HepG2 (cell line): ENCODE data around the gene SCAPER. TPM values are rescaled to one million over a fixed set of nuclear protein-coding genes. Genes with fewer than 3 reads are reported as not detected.
A peak's percentile ranks its signal among the peaks of the same experiment; 100 is the strongest.

Experiments used
- ARID2 ChIP-seq: sonication (generic); formaldehyde crosslinking; IDR thresholded peaks from 2 replicates; pipeline ENCODE4 v1.8.1; 2022; ENCODE audit warnings: mild to moderate bottlenecking, missing genetic modification reagents, borderline replicate concordance
- CAMTA2 ChIP-seq: sonication (generic); formaldehyde crosslinking; IDR thresholded peaks from 2 replicates; pipeline ENCODE4 v1.4.0; 2020; ENCODE audit warnings: mild to moderate bottlenecking, missing genetic modification reagents, borderline replicate concordance
- CHD4 ChIP-seq: fragments of 200-600 bp; sonication (generic); IDR thresholded peaks from 2 replicates; pipeline ENCODE4 v1.7.0; 2017; ENCODE audit warnings: mild to moderate bottlenecking, low read length, borderline replicate concordance
- HOXA9 ChIP-seq: sonication (generic); formaldehyde crosslinking; IDR thresholded peaks from 2 replicates; pipeline ENCODE4 v1.8.1; 2022; ENCODE audit warnings: missing genetic modification reagents, mild to moderate bottlenecking, moderate library complexity, borderline replicate concordance
- KLF11 ChIP-seq: IDR thresholded peaks from 2 replicates; pipeline ENCODE4 v1.6.1; 2016; ENCODE audit warnings: missing compliant biosample characterization
- MED13 ChIP-seq: sonication (generic); formaldehyde crosslinking; IDR thresholded peaks from 2 replicates; pipeline ENCODE4 v1.5.0; 2020; ENCODE audit warnings: missing genetic modification reagents
- MLLT10 ChIP-seq: sonication (generic); formaldehyde crosslinking; IDR thresholded peaks from 2 replicates; pipeline ENCODE4 v1.4.0; 2020; ENCODE audit warnings: missing genetic modification reagents
- SRF ChIP-seq: IDR thresholded peaks from 2 replicates; pipeline ENCODE4 v1.6.1; 2011; ENCODE audit warnings: mild to moderate bottlenecking, low read depth, low read length, moderate library complexity
- ZBTB38 ChIP-seq: sonication (generic); formaldehyde crosslinking; IDR thresholded peaks from 2 replicates; pipeline ENCODE4 v1.5.1; 2020; ENCODE audit warnings: mild to moderate bottlenecking, missing genetic modification reagents
- ZFAT ChIP-seq: sonication (generic); formaldehyde crosslinking; conservative IDR thresholded peaks from 2 replicates; pipeline ENCODE4 v1.8.1; 2023; ENCODE audit warnings: missing genetic modification reagents, inconsistent platforms
- ZFP36 ChIP-seq: fragments of 150-350 bp; IDR thresholded peaks from 2 replicates; pipeline ENCODE4 v1.6.1; 2018; ENCODE audit warnings: borderline replicate concordance, low read length, low read depth; ENCODE audit not compliant: partially characterized antibody
- ZHX1 ChIP-seq: sonication (generic); formaldehyde crosslinking; IDR thresholded peaks from 2 replicates; pipeline ENCODE4 v1.8.1; 2022; ENCODE audit warnings: low read depth, mild to moderate bottlenecking, missing genetic modification reagents
- ZHX2 ChIP-seq, 2 experiments: sonication (generic) in 1 of 2; formaldehyde crosslinking in 1 of 2; IDR thresholded peaks; 2 replicates each; pipeline versions ENCODE4 v1.6.1 to v1.9.0; 2014 to 2022; ENCODE audit warnings: antibody characterized with exemption in 1 of 2, borderline replicate concordance in 1 of 2, inconsistent platforms in 1 of 2, low read depth in 1 of 2, missing genetic modification reagents in 1 of 2
- ZKSCAN8 ChIP-seq: IDR thresholded peaks from 2 replicates; pipeline ENCODE4 v1.6.1; 2016; ENCODE audit warnings: borderline replicate concordance, missing genetic modification reagents, missing compliant biosample characterization
- ZNF17 ChIP-seq: sonication (generic); formaldehyde crosslinking; IDR thresholded peaks from 2 replicates; pipeline ENCODE4 v1.5.0; 2020; ENCODE audit warnings: mild to moderate bottlenecking, missing genetic modification reagents
- ZNF230 ChIP-seq: sonication (generic); formaldehyde crosslinking; IDR thresholded peaks from 2 replicates; pipeline ENCODE4 v1.4.0; 2020; ENCODE audit warnings: mild to moderate bottlenecking, missing genetic modification reagents
- ZNF296 ChIP-seq: sonication (generic); formaldehyde crosslinking; conservative IDR thresholded peaks from 2 replicates; pipeline ENCODE4 v1.5.0; 2020; ENCODE audit warnings: mild to moderate bottlenecking, missing genetic modification reagents
- ZNF549 ChIP-seq: sonication (generic); formaldehyde crosslinking; IDR thresholded peaks from 2 replicates; pipeline ENCODE4 v1.5.0; 2020; ENCODE audit warnings: missing genetic modification reagents
- ZNF691 ChIP-seq: sonication (generic); formaldehyde crosslinking; IDR thresholded peaks from 2 replicates; pipeline ENCODE4 v1.4.0; 2020; ENCODE audit warnings: missing genetic modification reagents, low read depth, mild to moderate bottlenecking, borderline replicate concordance
- polyA plus RNA-seq, 8 experiments: library from polyadenylated mRNA; depleted of rRNA in 3 of 8; stranded (reverse) in 7 of 8; unstranded in 1 of 8; fragments of >200 nt; fragmentation: Illumina TruSeq in 4 of 8; extraction: Trizol in 4 of 8; gene quantifications; 2 replicates each; pipeline versions ENCODE4 v1.2.1 to v1.2.3, GENCODE V29; 2011 to 2016; ENCODE audit warnings: low read depth in 4 of 8, missing spikeins in 1 of 8, mixed read lengths in 1 of 8; ENCODE audit not compliant: insufficient read depth in 1 of 8
- total RNA-seq, 5 experiments: library from RNA; depleted of rRNA; stranded (reverse); fragments of >200 nt; fragmentation: Illumina TruSeq; extraction: Trizol; gene quantifications; 2 replicates each; pipeline ENCODE4 v1.2.3, GENCODE V29; 2016; ENCODE audit warnings: low read depth in 1 of 5

The SCAPER gene
- total and polyA plus RNA-seq, 2 of the 13 experiments (the other 11 are each of a cell fraction or from before 2014, with no cell fraction given) = 4.3 to 10.5 TPM

- TF ChIP-seq ZHX2 (IDR thresholded peaks at IDR 0.05; ENCODE audit: low read depth) = 0 out of 2 replicates have a peak, but pooled peaks have one; percentile 9
- no peak for TF ChIP-seq ZHX2 (CRISPR knock-in tag; IDR thresholded peaks at IDR 0.05; ENCODE audit: borderline replicate concordance)
- 0 out of 2 replicates have a peak, but pooled peaks have one; percentile 40 for TF ChIP-seq HOXA9 (CRISPR knock-in tag)
- 0 out of 2 replicates have a peak, but pooled peaks have one; percentile 68 for TF ChIP-seq ZNF691 (CRISPR knock-in tag)
- TF ChIP-seq ZNF296 (CRISPR knock-in tag) = no peak
- TF ChIP-seq ZHX1 (CRISPR knock-in tag) = 0 out of 2 replicates have a peak, but pooled peaks have one; percentile 24
- no peak for TF ChIP-seq MED13 (CRISPR knock-in tag)
- no peak for TF ChIP-seq MLLT10 (CRISPR knock-in tag)
- TF ChIP-seq ZFP36 = no peak
- TF ChIP-seq ZKSCAN8 = peak; percentile 67; the same call in 1 of the 2 replicates
- peak; percentile 88; the same call in 1 of the 2 replicates for TF ChIP-seq CAMTA2 (CRISPR knock-in tag)
- no peak for TF ChIP-seq SRF
- peak; percentile 53; the same call in 1 of the 2 replicates for TF ChIP-seq KLF11 (CRISPR knock-in tag)
- TF ChIP-seq ZFAT = no peak
- peak; percentile 88; the same call in 1 of the 2 replicates for TF ChIP-seq ZBTB38 (CRISPR knock-in tag)
- no peak for TF ChIP-seq CHD4
- 0 out of 2 replicates have a peak, but pooled peaks have one; percentile 88 for TF ChIP-seq ARID2 (CRISPR knock-in tag)
- TF ChIP-seq ZNF17 (CRISPR knock-in tag) = no peak
- TF ChIP-seq ZNF230 (CRISPR knock-in tag) = peak; percentile 32; the same call in 1 of the 2 replicates
- TF ChIP-seq ZNF549 (CRISPR knock-in tag) = no peak
These were observed 593.8 kb downstream of the SCAPER start, which contains the start of gene ETFA (continued) for GRCh38 chr15:76311100-76311953.
